ENCODE data around the gene ABCA3.

The ABCA3 gene

DNA sequence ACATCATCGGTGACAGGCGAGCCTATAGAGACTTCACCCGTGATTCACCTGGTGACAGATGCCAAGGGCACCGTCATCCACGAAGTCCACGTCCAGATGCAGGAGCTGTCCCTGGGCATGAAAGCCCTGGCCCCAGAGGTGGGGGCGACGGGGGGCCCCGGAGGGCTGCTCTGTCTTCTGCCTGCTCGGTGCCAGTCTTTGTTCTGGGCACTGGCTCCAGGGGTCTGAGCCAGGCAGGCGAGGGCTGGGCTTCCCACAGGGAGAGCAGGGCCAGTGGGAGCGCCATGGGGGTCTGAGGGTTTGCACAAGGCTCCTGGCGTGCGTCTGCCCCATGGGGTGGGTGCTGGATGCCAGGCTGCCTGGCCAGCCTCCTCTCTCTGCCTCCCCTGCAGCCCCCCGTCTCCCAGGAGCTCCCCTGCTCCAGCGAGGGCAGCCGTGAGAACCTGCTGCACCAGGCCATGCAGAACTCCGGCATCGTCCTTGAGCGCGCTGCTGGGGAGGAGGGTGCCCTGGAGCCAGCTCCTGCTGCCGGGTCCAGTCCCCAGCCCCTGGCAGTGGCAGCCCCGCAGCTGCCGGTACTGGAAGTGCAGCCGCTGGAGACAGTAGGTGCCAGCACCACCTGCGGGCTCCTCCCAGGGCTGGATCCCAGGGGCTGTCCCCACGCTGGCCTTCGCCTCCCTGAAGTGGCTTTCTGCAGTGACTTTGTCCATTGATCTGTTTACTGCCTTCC lies 107.3 kb downstream of the ABCA3 start:
- no peak for DNase-seq

DNA sequence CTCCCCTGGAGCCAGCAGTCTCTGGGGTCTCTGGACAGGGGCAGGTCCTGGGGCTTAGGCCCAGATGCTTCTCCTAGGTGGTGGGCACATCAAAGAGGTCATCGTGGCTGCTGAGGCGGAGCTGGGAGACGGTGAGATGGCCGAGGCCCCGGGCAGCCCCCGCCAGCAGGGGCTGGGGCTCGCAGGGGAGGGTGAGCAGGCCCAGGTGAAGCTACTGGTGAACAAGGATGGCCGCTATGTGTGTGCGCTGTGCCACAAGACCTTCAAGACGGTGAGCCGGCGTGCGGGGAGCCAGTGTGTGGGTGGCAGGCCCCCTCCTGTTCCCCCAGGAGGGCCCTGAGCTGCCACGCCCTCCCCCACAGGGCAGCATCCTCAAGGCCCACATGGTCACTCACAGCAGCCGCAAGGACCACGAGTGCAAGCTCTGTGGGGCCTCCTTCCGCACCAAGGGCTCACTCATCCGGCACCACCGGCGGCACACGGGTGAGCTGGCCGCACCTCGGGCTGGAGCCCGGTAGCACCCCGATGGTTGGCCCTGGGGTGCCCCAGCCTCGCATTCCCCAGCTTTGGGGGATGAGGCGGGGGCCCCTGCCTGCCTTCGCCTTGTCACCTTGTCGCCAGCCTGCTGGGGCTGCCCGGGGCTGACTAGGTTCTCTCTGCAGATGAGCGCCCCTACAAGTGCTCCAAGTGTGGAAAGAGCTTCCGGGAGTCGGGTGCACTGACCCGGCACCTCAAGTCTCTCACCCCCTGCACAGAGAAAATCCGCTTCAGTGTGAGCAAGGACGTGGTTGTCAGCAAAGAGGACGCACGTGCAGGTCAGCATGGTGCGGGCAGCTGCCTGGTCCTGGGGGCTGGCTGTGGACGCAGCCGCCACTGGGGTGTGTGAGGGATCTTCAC lies 108.2 kb downstream of the ABCA3 start:
- DNase-seq: no peak

DNA sequence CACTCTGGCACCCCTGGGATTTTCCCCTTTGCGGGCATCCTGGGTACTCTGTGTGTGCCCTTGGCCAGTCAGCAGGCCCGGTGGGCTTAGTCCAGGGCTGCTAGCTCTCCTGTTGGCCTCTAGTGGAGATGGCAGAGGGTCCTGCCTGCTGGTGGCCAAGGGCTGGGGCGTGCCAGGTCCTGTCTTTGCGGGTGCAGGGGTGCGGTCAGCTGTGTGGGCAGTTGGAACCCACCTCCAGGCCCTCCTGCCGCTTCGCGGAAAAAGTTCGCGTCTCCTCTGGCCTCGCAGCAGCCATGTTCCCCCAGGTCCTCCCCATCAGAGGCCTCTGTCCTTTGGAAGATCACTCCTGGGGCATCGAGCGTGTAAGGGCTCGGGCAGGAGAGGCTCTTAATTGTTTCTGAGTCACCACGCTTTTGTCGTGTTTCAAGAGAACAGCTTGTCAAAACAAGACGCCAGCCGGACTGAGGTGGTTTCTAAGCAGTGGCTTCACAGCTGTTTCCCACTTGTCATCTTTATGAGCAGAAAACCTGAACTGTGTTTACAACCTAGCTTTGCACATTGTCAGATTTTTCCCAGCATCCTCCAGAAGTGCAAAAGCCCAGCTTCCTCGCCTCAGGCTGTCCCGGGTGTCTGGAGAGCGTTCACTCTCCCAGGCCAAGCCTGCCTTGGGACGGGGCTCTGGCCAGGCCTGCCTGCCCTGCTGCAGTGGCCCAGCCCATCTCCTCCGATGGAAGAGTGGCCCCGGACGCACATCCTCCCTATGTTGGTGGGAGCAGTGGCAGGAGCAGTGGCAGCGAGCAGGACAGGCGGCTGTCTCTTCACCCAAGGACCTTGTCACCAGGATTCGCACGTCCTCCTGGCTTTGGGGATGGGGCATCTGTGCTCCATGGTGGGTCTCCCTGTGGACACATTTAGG lies 109.3 kb downstream of the ABCA3 start:
- no peak for DNase-seq

DNA sequence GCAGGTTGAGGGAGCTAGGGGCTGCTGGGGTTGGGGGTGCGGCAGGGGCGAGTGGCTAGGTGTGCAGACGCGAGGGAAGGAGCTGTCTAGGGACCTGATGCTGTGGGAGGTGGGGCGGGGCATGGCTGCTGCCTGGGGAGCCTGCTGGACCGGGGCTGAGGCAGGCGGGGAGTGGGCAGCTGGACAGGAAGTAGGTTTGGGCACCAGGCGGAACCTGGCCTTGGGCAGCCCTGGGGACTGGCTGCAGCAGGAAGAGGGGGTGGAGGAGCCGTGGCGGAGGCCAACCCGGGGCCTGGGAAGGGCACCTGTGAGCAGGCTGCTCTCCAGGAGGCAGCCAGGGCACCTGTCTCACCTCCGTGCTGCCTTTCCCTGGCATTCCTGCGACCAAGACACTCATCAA lies 110.2 kb downstream of the ABCA3 start:
- DNase-seq: no peak

DNA sequence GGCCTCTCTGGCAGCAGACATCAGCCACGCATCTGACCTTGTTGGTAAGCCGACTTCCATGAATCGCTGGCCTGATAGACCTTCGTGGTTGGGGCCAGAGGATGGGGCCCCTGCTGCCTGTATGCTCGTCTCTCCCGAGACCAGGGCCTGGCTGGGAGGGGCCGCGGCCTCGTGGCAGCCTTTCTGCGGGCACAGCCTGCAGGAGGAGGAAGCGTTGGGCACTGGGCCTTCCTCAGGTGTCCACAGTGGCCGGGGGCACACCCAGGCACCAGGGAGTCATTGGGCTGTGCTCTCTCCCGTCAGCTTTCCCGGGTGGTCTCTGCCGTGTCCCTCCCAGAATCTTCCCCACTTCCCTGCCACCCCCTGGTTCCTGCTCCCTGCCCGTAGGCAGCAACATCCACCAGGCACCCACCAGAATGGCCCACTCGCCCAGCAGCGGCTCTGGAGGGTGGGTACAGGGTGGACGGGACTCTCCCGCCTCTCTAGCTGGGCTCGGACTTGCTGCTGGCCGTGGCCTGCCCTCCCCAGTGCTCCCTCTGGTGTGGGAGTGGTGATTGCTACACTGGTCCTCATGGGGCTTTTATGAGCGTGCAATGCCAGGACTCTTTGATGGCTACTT lies 110.8 kb downstream of the ABCA3 start:
- no peak for DNase-seq

DNA sequence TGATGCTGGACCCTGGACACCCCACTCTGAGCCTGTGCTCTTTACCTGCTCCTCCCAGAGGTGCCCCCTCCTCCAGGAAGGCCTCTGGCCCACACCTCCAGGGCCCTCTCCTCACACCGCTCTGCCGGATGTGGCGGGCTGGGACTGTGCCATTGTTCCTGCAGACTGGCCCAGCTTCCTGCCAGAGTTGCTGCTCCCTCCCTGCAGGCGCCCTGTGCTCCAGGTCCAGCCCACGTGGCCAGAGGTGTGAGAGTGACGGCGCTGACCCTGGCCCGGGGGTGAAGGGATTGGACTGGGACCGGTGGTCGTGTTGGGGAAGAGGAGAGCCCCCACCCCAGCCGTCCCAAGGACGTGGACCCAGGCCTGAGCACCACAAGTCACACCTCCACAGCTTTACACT lies 111.4 kb downstream of the ABCA3 start:
- no peak for DNase-seq

DNA sequence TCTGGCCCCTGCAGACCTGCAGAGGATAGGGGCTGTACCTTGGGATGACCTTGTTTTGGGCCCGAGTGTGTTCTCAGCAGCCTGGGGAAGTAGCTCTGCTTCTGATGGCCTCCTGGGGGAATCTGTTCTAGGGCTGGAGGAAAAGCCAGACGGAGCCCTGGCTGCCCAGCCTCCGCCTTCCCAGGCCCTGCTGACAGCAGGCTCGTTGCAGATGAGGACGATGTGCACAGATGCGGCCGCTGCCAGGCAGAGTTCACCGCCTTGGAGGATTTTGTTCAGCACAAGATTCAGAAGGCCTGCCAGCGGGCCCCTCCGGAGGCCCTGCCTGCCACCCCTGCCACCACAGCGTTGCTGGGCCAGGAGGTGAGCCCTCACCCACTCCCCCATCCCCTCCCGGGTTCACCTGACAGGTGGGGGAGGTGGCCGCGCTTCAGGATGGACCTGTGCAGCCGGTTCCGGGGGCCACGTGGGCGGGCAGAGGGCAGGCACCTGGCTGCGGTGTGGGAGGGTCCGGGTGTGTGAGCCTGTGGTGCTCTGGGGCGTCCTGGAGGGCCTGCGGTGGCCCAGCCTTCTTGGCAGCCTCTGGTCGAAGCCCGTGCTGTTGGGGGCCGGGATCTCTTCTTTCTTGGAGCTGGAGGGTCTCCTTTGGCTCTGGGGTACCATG lies 112.2 kb downstream of the ABCA3 start:
- DNase-seq: no peak

DNA sequence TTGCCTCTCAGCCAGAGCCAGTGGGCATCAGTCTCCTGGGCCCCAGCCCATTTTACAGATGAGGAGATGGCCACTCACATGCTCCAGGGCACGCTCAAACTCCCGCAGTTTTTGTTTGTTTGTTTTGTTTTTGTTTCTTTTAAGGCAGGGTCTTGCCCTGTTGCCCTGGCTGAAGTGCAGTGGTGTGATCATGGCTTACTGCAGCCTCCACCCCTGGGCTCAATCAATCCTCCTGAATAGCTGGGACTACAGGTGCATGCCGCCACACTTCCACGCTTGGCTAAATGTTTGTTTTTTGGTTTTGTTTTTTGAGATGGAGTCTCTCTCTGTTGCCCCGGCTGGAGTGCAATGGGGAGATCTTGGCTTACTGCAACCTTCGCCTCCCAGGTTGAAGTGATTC lies 113.6 kb downstream of the ABCA3 start:
- DNase-seq: no peak

DNA sequence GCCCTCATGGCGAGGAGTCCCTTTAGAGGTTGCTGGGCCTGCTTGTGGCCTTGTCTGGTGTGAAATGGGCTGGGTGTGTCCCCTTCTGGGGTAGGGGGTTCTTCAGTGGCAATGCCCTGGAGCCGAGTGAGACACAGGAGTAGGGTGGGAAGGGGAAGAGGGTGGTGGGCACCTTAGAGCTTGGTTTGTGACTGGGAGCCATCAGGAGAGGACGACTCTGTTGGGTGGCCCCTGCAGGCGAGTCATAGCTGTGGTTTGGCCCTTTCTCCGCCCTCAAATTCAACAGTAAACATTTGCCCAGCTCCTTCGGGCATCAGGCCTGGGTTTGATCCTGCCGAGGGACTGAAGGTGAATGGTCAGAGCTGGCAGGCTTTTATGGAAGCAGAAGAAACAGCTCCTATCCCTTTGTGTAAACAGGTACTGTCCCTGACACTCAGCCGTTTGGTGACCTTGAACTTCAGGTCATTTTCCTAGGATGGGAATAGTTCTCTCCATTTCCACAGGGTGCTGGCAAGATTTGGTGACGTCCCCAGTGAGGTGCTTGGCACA lies 114.2 kb downstream of the ABCA3 start:
- DNase-seq: no peak

Measured in NCI-H69 (cell line).